ENCODE results near the gene DCAF6.

Gene DCAF6

GRCh38 chr1:168045311-168045710 lies 108.8 kb downstream of the DCAF6 start:
- H3K9ac ChIP-seq (ENCODE audit: low read depth, low read length, poor library complexity), result no peak overlapping the region
- no peak overlapping the region for H2BK5ac ChIP-seq (ENCODE audit: low read length)
- no peak overlapping the region for H4K91ac ChIP-seq (ENCODE audit: low read depth, low read length, poor library complexity)
- H2BK12ac ChIP-seq (ENCODE audit: low read length), result no peak overlapping the region
- H3K9me3 ChIP-seq (replicated peaks in 1 of 2; ENCODE audit: control insufficient read depth in 2 of 2, insufficient read depth in 1 of 2, low read depth in 1 of 2, low read length in 2 of 2), result peaks cover 0 to 7% of the 10 kb centered on the region in 2 donors
- WGBS, 2 donors (ENCODE audit: extremely low coverage in 2 of 2, insufficient read length in 2 of 2, insufficient replicate concordance in 1 of 2), result no CpG with 5 or more reads among the region's 1 CpG
- no peak overlapping the region for H3K4ac ChIP-seq (ENCODE audit: low read length)
- H3K4me3 ChIP-seq (ENCODE audit: low read length in 2 of 2), result no peak overlapping the region
- no peak overlapping the region for H3K27ac ChIP-seq (replicated peaks; ENCODE audit: low read length)
- no peak for DNase-seq (ENCODE audit: low spot score)
- H2BK120ac ChIP-seq (ENCODE audit: low read depth, low read length), result no peak overlapping the region
- no peak overlapping the region for H2AFZ ChIP-seq (ENCODE audit: low read length)
- H2BK15ac ChIP-seq (ENCODE audit: low read length), result no peak overlapping the region
- H4K8ac ChIP-seq (ENCODE audit: low read depth, low read length), result no peak overlapping the region
- H3K4me2 ChIP-seq (ENCODE audit: insufficient read depth, low read length, poor library complexity, severe bottlenecking), result no peak overlapping the region
- H3K27me3 ChIP-seq (ENCODE audit: control insufficient read depth in 3 of 3, insufficient read depth in 3 of 3, low read depth in 1 of 3, low read length in 3 of 3), result no peaks in the 10 kb centered on the region
- no peaks in the 10 kb centered on the region for H3K4me1 ChIP-seq (ENCODE audit: control insufficient read depth in 2 of 2, insufficient read depth in 1 of 2, low read depth in 1 of 2, low read length in 2 of 2)
- no peak overlapping the region for H3K14ac ChIP-seq (ENCODE audit: low read length)
- no peaks in the 10 kb centered on the region for H3K79me1 ChIP-seq (ENCODE audit: low read depth, low read length)
- no peak overlapping the region for H3K23ac ChIP-seq (ENCODE audit: low read depth, low read length, poor library complexity)
- peaks cover 5 to 27% of the 10 kb centered on the region in 2 donors for H3K36me3 ChIP-seq (replicated peaks in 1 of 2; ENCODE audit: control insufficient read depth in 2 of 2, insufficient read depth in 2 of 2, low read length in 2 of 2)
- H3K18ac ChIP-seq (ENCODE audit: low read length), result no peak overlapping the region
- H2AK5ac ChIP-seq (ENCODE audit: low read depth, low read length), result no peak overlapping the region

- no peaks in the 10 kb centered on the region for H3K4me1 ChIP-seq (ENCODE audit: control insufficient read depth in 2 of 2, insufficient read depth in 1 of 2, low read depth in 1 of 2, low read length in 2 of 2)
- no CpG with 5 or more reads among the region's 1 CpG for WGBS, 2 donors (ENCODE audit: extremely low coverage in 2 of 2, insufficient read length in 2 of 2, insufficient replicate concordance in 1 of 2)
These were observed 113.8 kb downstream of the DCAF6 start for GRCh38 chr1:168050307-168050706.

GRCh38 chr1:168050880-168051279 lies 114.4 kb downstream of the DCAF6 start:
- no peak overlapping the region for H3K4me3 ChIP-seq (ENCODE audit: low read length in 2 of 2)
- H2AFZ ChIP-seq (ENCODE audit: low read length), result no peak overlapping the region
- no peaks in the 10 kb centered on the region for H3K9me3 ChIP-seq (replicated peaks in 1 of 2; ENCODE audit: control insufficient read depth in 2 of 2, insufficient read depth in 1 of 2, low read depth in 1 of 2, low read length in 2 of 2)
- H2AK5ac ChIP-seq (ENCODE audit: low read depth, low read length), result no peak overlapping the region
- H3K18ac ChIP-seq (ENCODE audit: low read length), result no peak overlapping the region
- H3K9ac ChIP-seq (ENCODE audit: low read depth, low read length, poor library complexity), result no peak overlapping the region
- no peaks in the 10 kb centered on the region for H3K79me1 ChIP-seq (ENCODE audit: low read depth, low read length)
- no CpG with 5 or more reads among the region's 1 CpG for WGBS, 2 donors (ENCODE audit: extremely low coverage in 2 of 2, insufficient read length in 2 of 2, insufficient replicate concordance in 1 of 2)
- no peak overlapping the region for H4K91ac ChIP-seq (ENCODE audit: low read depth, low read length, poor library complexity)
- H3K27ac ChIP-seq (replicated peaks; ENCODE audit: low read length), result no peak overlapping the region
- H3K4me2 ChIP-seq (ENCODE audit: insufficient read depth, low read length, poor library complexity, severe bottlenecking), result no peak overlapping the region
- H3K27me3 ChIP-seq (ENCODE audit: control insufficient read depth in 3 of 3, insufficient read depth in 3 of 3, low read depth in 1 of 3, low read length in 3 of 3), result no peaks in the 10 kb centered on the region
- no peak overlapping the region for H3K23ac ChIP-seq (ENCODE audit: low read depth, low read length, poor library complexity)
- no peak for DNase-seq (ENCODE audit: low spot score)
- no peak overlapping the region for H2BK5ac ChIP-seq (ENCODE audit: low read length)
- no peak overlapping the region for H2BK120ac ChIP-seq (ENCODE audit: low read depth, low read length)
- no peaks in the 10 kb centered on the region for H3K4me1 ChIP-seq (ENCODE audit: control insufficient read depth in 2 of 2, insufficient read depth in 1 of 2, low read depth in 1 of 2, low read length in 2 of 2)
- H3K14ac ChIP-seq (ENCODE audit: low read length), result no peak overlapping the region
- no peak overlapping the region for H2BK12ac ChIP-seq (ENCODE audit: low read length)
- H4K8ac ChIP-seq (ENCODE audit: low read depth, low read length), result no peak overlapping the region
- H3K4ac ChIP-seq (ENCODE audit: low read length), result no peak overlapping the region
- no peaks in the 10 kb centered on the region for H3K36me3 ChIP-seq (replicated peaks in 1 of 2; ENCODE audit: control insufficient read depth in 2 of 2, insufficient read depth in 2 of 2, low read length in 2 of 2)
- H2BK15ac ChIP-seq (ENCODE audit: low read length), result no peak overlapping the region

More at GRCh38 chr1:168050307-168050706, 113.8 kb downstream of the DCAF6 start:
- H3K9ac ChIP-seq (ENCODE audit: low read depth, low read length, poor library complexity), result no peak overlapping the region
- no peak overlapping the region for H2AFZ ChIP-seq (ENCODE audit: low read length)
- H2BK120ac ChIP-seq (ENCODE audit: low read depth, low read length), result no peak overlapping the region
- H2AK5ac ChIP-seq (ENCODE audit: low read depth, low read length), result no peak overlapping the region
- no peak overlapping the region for H3K4me2 ChIP-seq (ENCODE audit: insufficient read depth, low read length, poor library complexity, severe bottlenecking)
- no peak overlapping the region for H3K27ac ChIP-seq (replicated peaks; ENCODE audit: low read length)
- H3K36me3 ChIP-seq (replicated peaks in 1 of 2; ENCODE audit: control insufficient read depth in 2 of 2, insufficient read depth in 2 of 2, low read length in 2 of 2), result peaks cover 0 to 2% of the 10 kb centered on the region in 2 donors
- no peak overlapping the region for H3K4ac ChIP-seq (ENCODE audit: low read length)
- H4K8ac ChIP-seq (ENCODE audit: low read depth, low read length), result no peak overlapping the region
- no peak for DNase-seq (ENCODE audit: low spot score)
- H3K23ac ChIP-seq (ENCODE audit: low read depth, low read length, poor library complexity), result no peak overlapping the region
- no peak overlapping the region for H2BK12ac ChIP-seq (ENCODE audit: low read length)
- H2BK15ac ChIP-seq (ENCODE audit: low read length), result no peak overlapping the region
- H3K79me1 ChIP-seq (ENCODE audit: low read depth, low read length), result no peaks in the 10 kb centered on the region
- H3K14ac ChIP-seq (ENCODE audit: low read length), result no peak overlapping the region
- H4K91ac ChIP-seq (ENCODE audit: low read depth, low read length, poor library complexity), result no peak overlapping the region
- H3K4me3 ChIP-seq (ENCODE audit: low read length in 2 of 2), result no peak overlapping the region
- H3K18ac ChIP-seq (ENCODE audit: low read length), result no peak overlapping the region
- H3K27me3 ChIP-seq (ENCODE audit: control insufficient read depth in 3 of 3, insufficient read depth in 3 of 3, low read depth in 1 of 3, low read length in 3 of 3), result no peaks in the 10 kb centered on the region
- H3K9me3 ChIP-seq (replicated peaks in 1 of 2; ENCODE audit: control insufficient read depth in 2 of 2, insufficient read depth in 1 of 2, low read depth in 1 of 2, low read length in 2 of 2), result no peaks in the 10 kb centered on the region
- no peak overlapping the region for H2BK5ac ChIP-seq (ENCODE audit: low read length)

- no peak overlapping the region for H3K14ac ChIP-seq (ENCODE audit: low read length)
- H3K4me3 ChIP-seq (ENCODE audit: low read length in 2 of 2), result no peak overlapping the region
- no peak for DNase-seq (ENCODE audit: low spot score)
- no peaks in the 10 kb centered on the region for H3K36me3 ChIP-seq (replicated peaks in 1 of 2; ENCODE audit: control insufficient read depth in 2 of 2, insufficient read depth in 2 of 2, low read length in 2 of 2)
- WGBS, 2 donors (ENCODE audit: extremely low coverage in 2 of 2, insufficient read length in 2 of 2, insufficient replicate concordance in 1 of 2), result no CpG with 5 or more reads among the region's 2 CpGs
- H3K79me1 ChIP-seq (ENCODE audit: low read depth, low read length), result no peaks in the 10 kb centered on the region
- H3K9me3 ChIP-seq (replicated peaks in 1 of 2; ENCODE audit: control insufficient read depth in 2 of 2, insufficient read depth in 1 of 2, low read depth in 1 of 2, low read length in 2 of 2), result no peaks in the 10 kb centered on the region
- H3K4ac ChIP-seq (ENCODE audit: low read length), result no peak overlapping the region
- no peak overlapping the region for H2BK5ac ChIP-seq (ENCODE audit: low read length)
- no peak overlapping the region for H3K9ac ChIP-seq (ENCODE audit: low read depth, low read length, poor library complexity)
- H3K27me3 ChIP-seq (ENCODE audit: control insufficient read depth in 3 of 3, insufficient read depth in 3 of 3, low read depth in 1 of 3, low read length in 3 of 3), result no peaks in the 10 kb centered on the region
- no peaks in the 10 kb centered on the region for H3K4me1 ChIP-seq (ENCODE audit: control insufficient read depth in 2 of 2, insufficient read depth in 1 of 2, low read depth in 1 of 2, low read length in 2 of 2)
- no peak overlapping the region for H3K18ac ChIP-seq (ENCODE audit: low read length)
- H3K23ac ChIP-seq (ENCODE audit: low read depth, low read length, poor library complexity), result no peak overlapping the region
- H4K91ac ChIP-seq (ENCODE audit: low read depth, low read length, poor library complexity), result no peak overlapping the region
- H2BK120ac ChIP-seq (ENCODE audit: low read depth, low read length), result no peak overlapping the region
- H2AFZ ChIP-seq (ENCODE audit: low read length), result no peak overlapping the region
- H4K8ac ChIP-seq (ENCODE audit: low read depth, low read length), result no peak overlapping the region
- no peak overlapping the region for H2AK5ac ChIP-seq (ENCODE audit: low read depth, low read length)
- no peak overlapping the region for H2BK15ac ChIP-seq (ENCODE audit: low read length)
- H2BK12ac ChIP-seq (ENCODE audit: low read length), result no peak overlapping the region
- H3K27ac ChIP-seq (replicated peaks; ENCODE audit: low read length), result no peak overlapping the region
- H3K4me2 ChIP-seq (ENCODE audit: insufficient read depth, low read length, poor library complexity, severe bottlenecking), result no peak overlapping the region
These were observed 117.2 kb downstream of the DCAF6 start for GRCh38 chr1:168053681-168054080.

All from neuronal stem cell (in vitro differentiated cells).